Activated CD4-positive, alpha-beta T cell treated with anti-CD3 and anti-CD28 coated beads for 36 hours (primary cell): ENCODE measurements around the gene FAM72B. TPM values are rescaled to one million over a fixed set of nuclear protein-coding genes. Genes with fewer than 3 reads are reported as not detected.
A peak's percentile ranks its signal among the peaks of the same experiment; 100 is the strongest.
"Not testable (repeated sequence)": the region's sequence is repeated elsewhere in the genome, so short reads cannot be mapped to it uniquely, and the experiment has no call there.

Experiments
- ATAC-seq: fragments of 200-7000 bp; cut with Tn5 transposase; one replicate; pipeline ENCODE4 v1.10.0; 2021; ENCODE audit warnings: mild to moderate bottlenecking, moderate library complexity
- CTCF ChIA-PET: fragments of 350-600 bp; sonication (Branson Sonifier 250); formaldehyde crosslinking; loops from one replicate; lab custom pipeline; 2021; ENCODE audit warnings: antibody characterized with exemption; lab: Charles Lee
- POLR2A ChIA-PET: fragments of 350-600 bp; sonication (Branson Sonifier 250); formaldehyde crosslinking; loops from one replicate; lab custom pipeline; 2021; ENCODE audit warnings: antibody characterized with exemption, inconsistent platforms; lab: Charles Lee
- DNase-seq: peaks from one replicate; pipeline ENCODE4 v3.0.0-alpha.2; 2020
- H3K27ac Mint-ChIP-seq: one replicate; pipeline ENCODE4 v1.8.0; 2021; ENCODE audit warnings: mixed read lengths
- H3K27me3 Mint-ChIP-seq: one replicate; pipeline ENCODE4 v1.8.0; 2021; ENCODE audit warnings: mixed read lengths
- H3K36me3 Mint-ChIP-seq: one replicate; pipeline ENCODE4 v1.8.0; 2021; ENCODE audit warnings: low read depth, mixed read lengths
- H3K4me1 Mint-ChIP-seq: one replicate; pipeline ENCODE4 v1.8.0; 2021; ENCODE audit warnings: mixed read lengths
- H3K4me3 Mint-ChIP-seq: one replicate; pipeline ENCODE4 v1.8.0; 2021; ENCODE audit warnings: mild to moderate bottlenecking, moderate library complexity, mixed read lengths
- H3K9me3 Mint-ChIP-seq: one replicate; pipeline ENCODE4 v1.8.0; 2021; ENCODE audit warnings: low read depth, mixed read lengths
- intact Hi-C, 2 experiments: fragments of 100-400 bp; cut with DNase I in 1 of 2; cut with micrococcal nuclease in 1 of 2; formaldehyde crosslinking; loops; one replicate each; pipeline versions ENCODE4 v1.14.2 to v1.15.1; 2022 to 2024; cut with DNase I, micrococcal nuclease
- total RNA-seq, 2 experiments: library from RNA; stranded (reverse); gene quantifications; one replicate each; pipeline ENCODE4 v1.2.3, GENCODE V29; 2021

Gene FAM72B
- total RNA-seq, 2 experiments from 2014 or later, result 37.1 to 43.1 TPM

DNA sequence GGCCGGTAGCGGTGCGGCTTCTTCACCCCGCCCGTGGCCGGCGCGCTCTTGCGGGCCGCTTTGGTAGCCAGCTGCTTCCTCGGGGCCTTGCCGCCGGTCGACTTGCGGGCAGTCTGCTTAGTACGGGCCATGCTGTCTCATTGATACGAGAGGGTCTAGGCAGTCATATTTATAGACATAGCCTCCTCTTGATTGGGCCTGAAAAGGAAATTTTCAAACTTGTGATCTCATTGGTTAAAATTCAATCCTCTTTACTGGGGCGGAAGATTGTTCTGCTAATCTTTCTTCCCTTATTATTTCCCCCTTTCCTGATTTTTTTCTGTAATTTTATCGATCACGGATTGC, 65.7 kb downstream of the FAM72B start:
- H3K27me3 Mint-ChIP-seq, H3K36me3 Mint-ChIP-seq, CTCF ChIA-PET, H3K27ac Mint-ChIP-seq, intact Hi-C loops, POLR2A ChIA-PET, H3K9me3 Mint-ChIP-seq, H3K4me1 Mint-ChIP-seq, DNase-seq: not testable (repeated sequence)
- peak overlapping the region; percentile 44 for H3K4me3 Mint-ChIP-seq
- ATAC-seq, result peak; percentile 55

Other genes with a start within 250 kb of the FAM72B start
- 10 to 100 TPM; 14.7 to 17.8 TPM for gene SRGAP2C, start 635 bp upstream of the FAM72B start, total RNA-seq